Peyer's patch (tissue), 4 donors: ENCODE data around the gene FHL1. TPM values are rescaled to one million over a fixed set of nuclear protein-coding genes. Genes with fewer than 3 reads are reported as not detected.
"Not testable (repeated sequence)": the region's sequence is repeated elsewhere in the genome, so short reads cannot be mapped to it uniquely, and the experiment has no call there.

ENCODE experiments used
- DNase-seq, 3 donors: peaks; one replicate each; pipeline ENCODE4 v3.0.0-alpha.2; 2017 to 2019
- H3K27ac ChIP-seq, 4 donors: fragments of 200-600 bp; sonication (generic); one replicate each; pipeline ENCODE4 v1.5.1; 2016 to 2019
- H3K27me3 ChIP-seq, 2 donors: fragments of 200-600 bp; sonication (generic); one replicate each; pipeline ENCODE4 v1.5.1; 2019
- H3K36me3 ChIP-seq, 3 donors: fragments of 200-600 bp; sonication (generic); one replicate each; pipeline ENCODE4 v1.5.1; 2016 to 2019
- H3K4me1 ChIP-seq, 4 donors: fragments of 200-600 bp; sonication (generic); one replicate each; pipeline ENCODE4 v1.5.1; 2016 to 2019
- H3K4me3 ChIP-seq, 4 donors: fragments of 200-600 bp; sonication (generic); 1 replicate in 3 of 4; 2 replicates in 1 of 4; pipeline ENCODE4 v1.5.1; 2016 to 2019; ENCODE audit warnings: mild to moderate bottlenecking in 1 of 4
- H3K9me3 ChIP-seq, 4 donors: fragments of 200-600 bp; sonication (generic); one replicate each; pipeline ENCODE4 v1.5.1; 2016 to 2019; ENCODE audit warnings: mild to moderate bottlenecking in 1 of 4
- CTCF ChIP-seq, 6 experiments: fragments of 450-650 bp in 4 of 6; fragments of 200-600 bp in 2 of 6; sonication (generic) in 1 of 6; IDR thresholded peaks; one replicate each; pipeline ENCODE4 v1.5.1; 2017 to 2019; ENCODE audit warnings: antibody characterized with exemption in 6 of 6, mild to moderate bottlenecking in 3 of 6, moderate library complexity in 1 of 6
- POLR2A ChIP-seq, 2 donors: fragments of 450-650 bp; IDR thresholded peaks; one replicate each; pipeline ENCODE4 v1.5.1; 2017; ENCODE audit warnings: antibody characterized with exemption in 2 of 2, mild to moderate bottlenecking in 2 of 2, moderate library complexity in 2 of 2
- total RNA-seq, 4 donors: library from RNA; depleted of rRNA; stranded (reverse); fragments of >200 nt; gene quantifications; one replicate each; pipeline ENCODE4 v1.1.0, GENCODE V29; 2016

Gene FHL1
- 100 to 1,000 TPM in 2 of 4 donors, 10 to 100 TPM in 2; 33.8 to 302 (median 120) TPM for total RNA-seq

GRCh38 chrX:136147315-136147901 lies at the start of gene FHL1:
Gene FHL1 (plus strand): TSS chrX:136147533.
- peak; percentile 36 to 79 (median 58) for DNase-seq
- Histone ChIP-seq H3K9me3 (no peaks in the 10 kb centered on the region), H3K27me3 (no peaks in the 10 kb centered on the region), H3K36me3 (no peaks in the 10 kb centered on the region), H3K4me3 (peak within 1 kb of the TSS; percentile 49 to 69 (median 60)), H3K27ac (peak within 1 kb of the TSS; percentile 67 to 92 (median 78)), H3K4me1 (no peaks in the 10 kb centered on the region)
- TF ChIP-seq POLR2A (IDR thresholded peaks at IDR 0.05) (no peak), CTCF (IDR thresholded peaks at IDR 0.05) (no peak)

- TF ChIP-seq POLR2A (IDR thresholded peaks at IDR 0.05) (no peak), CTCF (IDR thresholded peaks at IDR 0.05) (no peak)
- H3K27ac ChIP-seq, result no peak overlapping the region
- no peaks in the 10 kb centered on the region for H3K4me1 ChIP-seq
- no peak overlapping the region for H3K4me3 ChIP-seq
- no peaks in the 10 kb centered on the region for H3K36me3 ChIP-seq
- no peaks in the 10 kb centered on the region for H3K27me3 ChIP-seq
- no peaks in the 10 kb centered on the region for H3K9me3 ChIP-seq
- no peak for DNase-seq
These were observed 49.2 kb upstream of the FHL1 start for GRCh38 chrX:136097871-136098805.

GRCh38 chrX:136104936-136105335 lies 42.4 kb upstream of the FHL1 start:
- Histone ChIP-seq H3K36me3 (no peaks in the 10 kb centered on the region), H3K27me3 (no peaks in the 10 kb centered on the region), H3K9me3 (no peaks in the 10 kb centered on the region), H3K4me1 (no peaks in the 10 kb centered on the region), H3K27ac (no peak overlapping the region), H3K4me3 (no peak overlapping the region)
- TF ChIP-seq POLR2A (IDR thresholded peaks at IDR 0.05) (no peak), CTCF (IDR thresholded peaks at IDR 0.05) (no peak)
- DNase-seq, result no peak

GRCh38 chrX:136106920-136107528 lies 40.3 kb upstream of the FHL1 start:
- no peak for DNase-seq
- no peak overlapping the region for H3K27ac ChIP-seq
- no peaks in the 10 kb centered on the region for H3K9me3 ChIP-seq
- no peaks in the 10 kb centered on the region for H3K36me3 ChIP-seq
- H3K4me3 ChIP-seq, result no peak overlapping the region
- H3K27me3 ChIP-seq, result no peaks in the 10 kb centered on the region
- H3K4me1 ChIP-seq, result no peaks in the 10 kb centered on the region
- TF ChIP-seq POLR2A (IDR thresholded peaks at IDR 0.05), result no peak
- TF ChIP-seq CTCF (IDR thresholded peaks at IDR 0.05), result no peak

- not testable (repeated sequence) for DNase-seq
These were observed 38.4 kb upstream of the FHL1 start for GRCh38 chrX:136108905-136109304.

GRCh38 chrX:136112286-136112685 lies 35.0 kb upstream of the FHL1 start:
- H3K4me1 ChIP-seq, result no peaks in the 10 kb centered on the region
- no peak for DNase-seq
- no peaks in the 10 kb centered on the region for H3K27me3 ChIP-seq

More at GRCh38 chrX:136108905-136109304, 38.4 kb upstream of the FHL1 start:
- not testable (repeated sequence) for H3K9me3 ChIP-seq, H3K36me3 ChIP-seq, H3K27ac ChIP-seq, H3K27me3 ChIP-seq, H3K4me3 ChIP-seq, H3K4me1 ChIP-seq

More at GRCh38 chrX:136112286-136112685, 35.0 kb upstream of the FHL1 start:
- H3K4me3 ChIP-seq, result no peak overlapping the region
- H3K27ac ChIP-seq, result peak overlapping the region in 3 of 4 donors; percentile 12 to 42 (median 35)
- no peaks in the 10 kb centered on the region for H3K36me3 ChIP-seq
- TF ChIP-seq POLR2A (IDR thresholded peaks at IDR 0.05), result no peak
- no peak for TF ChIP-seq CTCF (IDR thresholded peaks at IDR 0.05)
- no peaks in the 10 kb centered on the region for H3K9me3 ChIP-seq
